HG02981 (cell line): Measurements from ENCODE around the gene HILPDA.
A peak's percentile ranks its signal among the peaks of the same experiment; 100 is the strongest.

Source experiments
- ATAC-seq: cut with Tn5 transposase; IDR thresholded peaks from one replicate; pipeline ENCODE4 v1.9.1; 2021; ENCODE audit warnings: mild to moderate bottlenecking, moderate library complexity; ENCODE audit not compliant: unreplicated experiment

HILPDA gene, protein sequence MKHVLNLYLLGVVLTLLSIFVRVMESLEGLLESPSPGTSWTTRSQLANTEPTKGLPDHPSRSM

GRCh38 chr7:128455543-128456254 is at the start of gene HILPDA:
TSS of gene HILPDA (plus strand) at chr7:128455878. CDS start at chr7:128457269, 1,391 bp downstream.
- peak; percentile 80 for ATAC-seq

- no peak for ATAC-seq
These were observed 49.1 kb upstream of the HILPDA start for GRCh38 chr7:128406314-128407232.

GRCh38 chr7:128407233-128407589 is 48.5 kb upstream of the HILPDA start:
- no peak for ATAC-seq

- ATAC-seq, result no peak
These were observed 47.6 kb upstream of the HILPDA start for GRCh38 chr7:128407751-128408708.

GRCh38 chr7:128408709-128409595 is 46.7 kb upstream of the HILPDA start:
- ATAC-seq, result no peak

GRCh38 chr7:128409596-128410450 is 45.9 kb upstream of the HILPDA start, which contains the start of gene IMPDH1:
TSS of gene IMPDH1 (minus strand) at chr7:128409982. CDS start at chr7:128409901, 81 bp downstream.
- peak; percentile 76 for ATAC-seq

GRCh38 chr7:128410451-128410753 is 45.3 kb upstream of the HILPDA start:
- no peak for ATAC-seq

- ATAC-seq, result no peak
These were observed 40.4 kb upstream of the HILPDA start for GRCh38 chr7:128415217-128415785.

DNA sequence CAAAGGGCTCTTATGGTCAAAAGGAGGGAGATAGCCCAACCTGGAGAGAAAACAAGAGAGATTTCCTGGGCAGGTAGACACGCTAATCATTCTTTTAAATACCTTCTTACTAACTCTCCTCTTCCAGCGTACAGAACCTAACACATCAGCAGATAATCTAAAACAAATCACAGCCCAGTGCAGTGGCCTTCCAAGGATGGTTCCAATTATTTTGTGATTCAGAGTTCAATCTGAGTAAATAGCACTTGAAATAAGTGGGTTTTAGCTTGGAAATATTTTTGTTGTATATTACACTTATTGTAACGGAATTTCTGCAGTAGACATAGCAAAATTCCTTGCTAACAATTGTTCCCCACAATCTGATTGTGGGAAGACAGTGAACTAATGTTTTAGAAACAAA is 38.6 kb upstream of the HILPDA start:
- ATAC-seq, result no peak

- no peak for ATAC-seq
These were observed 36.4 kb upstream of the HILPDA start for GRCh38 chr7:128419257-128419656.

DNA sequence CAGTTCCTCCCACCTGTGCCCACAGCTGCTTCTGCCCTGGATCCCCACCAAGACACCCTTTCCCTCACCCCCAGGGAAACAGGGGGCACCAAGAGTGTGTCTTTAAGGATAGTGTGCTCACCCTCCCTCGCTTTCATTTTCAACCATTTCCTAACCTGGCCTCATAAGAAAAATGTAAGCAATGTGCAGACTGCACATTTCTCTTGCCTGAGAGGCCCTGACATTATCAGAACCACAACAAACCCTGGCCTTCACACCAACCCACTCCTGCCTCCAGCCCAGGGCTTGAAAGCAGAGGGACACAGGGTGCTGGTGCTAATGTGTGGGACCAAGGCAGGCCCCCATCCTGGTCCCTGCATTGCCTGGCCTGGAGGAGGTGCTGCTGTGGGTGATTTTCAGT is 34.9 kb upstream of the HILPDA start:
- ATAC-seq, result no peak

DNA sequence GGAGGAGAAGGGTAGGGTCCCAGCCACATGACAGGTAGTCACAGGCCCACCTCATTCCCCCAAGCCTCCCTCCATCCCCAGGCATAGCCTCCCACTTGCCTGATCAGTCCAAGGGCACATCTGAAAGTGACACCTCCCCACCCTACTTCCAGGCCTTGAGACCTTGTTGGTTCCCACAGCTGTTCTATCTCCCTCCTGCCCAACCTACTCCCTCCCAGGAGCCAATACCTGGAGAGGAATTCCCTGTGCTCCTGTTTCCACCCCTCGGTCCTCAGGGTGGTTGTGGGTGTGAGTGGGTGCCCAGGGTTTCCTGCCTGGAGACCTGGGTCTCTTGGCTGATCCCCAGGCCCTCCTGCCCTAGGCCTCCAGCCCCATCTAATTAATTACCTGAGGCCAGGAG is 34.3 kb upstream of the HILPDA start:
- ATAC-seq, result no peak

DNA sequence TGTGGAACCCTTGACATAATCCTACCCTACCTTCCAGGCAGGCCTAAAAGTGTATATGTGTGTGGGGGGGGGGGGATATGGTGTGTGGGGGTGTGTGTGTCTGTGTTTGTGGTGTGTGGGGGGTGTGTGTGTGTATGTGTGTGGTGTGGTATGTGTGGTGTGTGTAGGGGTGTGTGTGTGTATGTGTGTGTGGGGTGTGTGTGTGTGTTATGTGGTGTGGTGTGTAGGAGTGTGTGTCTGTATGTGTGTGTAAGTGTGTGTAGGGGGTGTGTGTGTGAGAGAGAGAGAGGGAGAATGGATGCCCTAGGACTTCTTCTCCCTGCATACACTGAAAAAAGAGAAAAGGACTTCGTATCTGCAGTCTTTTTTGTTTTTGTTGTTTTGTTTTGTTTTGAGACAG is 33.6 kb upstream of the HILPDA start:
- no peak for ATAC-seq

- no peak for ATAC-seq
These were observed 32.8 kb upstream of the HILPDA start for GRCh38 chr7:128422842-128423241.

DNA sequence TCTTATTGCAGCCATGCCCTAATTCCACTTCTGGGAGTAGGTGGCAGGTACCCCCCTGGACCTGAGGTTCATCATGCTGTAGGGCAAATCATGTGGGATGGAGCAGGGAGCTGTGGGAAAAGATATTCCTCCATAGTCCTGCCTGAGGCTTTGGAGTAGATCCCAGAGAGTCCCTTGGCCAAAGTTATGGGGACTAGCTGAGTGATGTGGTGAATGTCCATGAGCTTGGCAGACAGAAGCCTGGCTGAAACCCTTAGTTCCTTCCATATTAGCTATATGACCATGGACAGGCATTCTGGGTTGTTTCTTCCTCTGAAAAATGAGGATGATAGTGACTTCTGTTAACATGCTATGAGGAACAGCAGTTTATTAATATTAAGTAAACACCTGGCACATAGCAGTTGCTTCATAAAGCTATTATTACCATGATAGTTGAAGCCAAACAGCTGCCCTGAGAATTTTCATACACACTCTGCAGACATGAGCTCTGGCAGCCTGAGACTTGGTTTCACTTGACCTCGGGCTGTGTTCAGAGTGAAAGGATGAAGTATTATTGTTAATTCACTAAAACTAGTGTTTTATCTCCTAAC is 30.9 kb upstream of the HILPDA start:
- ATAC-seq, result no peak

DNA sequence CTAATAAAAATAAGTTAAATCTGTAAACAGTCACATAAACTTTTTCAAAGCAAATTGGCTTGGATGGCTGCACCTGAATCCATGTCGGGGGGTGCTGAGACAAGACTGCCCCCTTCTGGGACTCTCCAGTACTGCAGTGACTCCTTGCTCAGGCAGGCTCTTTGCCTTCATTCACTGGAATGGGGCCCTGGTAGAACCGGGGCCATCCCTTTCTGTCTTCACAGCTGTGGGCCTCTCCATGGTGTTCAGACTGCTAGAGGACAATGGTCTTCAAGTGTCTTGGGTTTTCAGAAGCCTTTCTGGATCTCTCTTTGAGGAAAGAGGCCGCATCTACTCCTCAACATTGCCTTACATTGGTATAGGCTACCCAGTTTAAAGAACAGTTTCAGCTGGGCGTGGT is 29.8 kb upstream of the HILPDA start:
- ATAC-seq, result no peak

DNA sequence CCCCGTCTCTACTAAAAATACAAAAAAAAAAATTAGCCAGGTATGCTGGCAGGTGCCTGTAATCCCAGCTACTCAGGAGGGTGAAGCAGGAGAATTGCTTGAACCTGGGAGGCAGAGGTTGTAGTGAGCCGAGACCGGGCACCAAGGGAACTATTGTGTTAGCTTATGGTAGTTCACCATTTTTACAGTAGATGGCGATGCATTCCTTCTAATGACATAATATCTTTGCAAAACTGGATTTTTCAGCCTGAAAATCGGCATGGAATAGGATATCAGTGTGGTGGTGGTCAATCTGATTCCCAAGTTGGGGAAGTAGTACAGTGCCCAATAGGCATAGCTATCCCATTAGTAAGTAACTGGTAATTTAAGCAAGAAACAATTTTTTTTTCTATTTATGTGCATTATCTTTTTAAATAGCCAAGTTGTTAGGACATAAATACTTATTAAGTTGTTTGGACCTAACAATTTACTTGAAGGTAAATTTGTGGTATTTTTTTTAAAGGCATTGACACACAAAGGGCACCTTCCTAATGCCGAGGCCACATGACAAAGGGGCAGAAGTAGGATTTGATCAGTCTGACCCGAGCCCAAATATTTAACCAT is 28.3 kb upstream of the HILPDA start:
- no peak for ATAC-seq

- no peak for ATAC-seq
These were observed 25.5 kb upstream of the HILPDA start for GRCh38 chr7:128430207-128430606.
